K562 (cell line): ENCODE measurements around the gene RUVBL2. TPM values are rescaled to one million over a fixed set of nuclear protein-coding genes. Genes with fewer than 3 reads are reported as not detected.
"Not testable (repeated sequence)": the region's sequence is repeated elsewhere in the genome, so short reads cannot be mapped to it uniquely, and the experiment has no call there.

Experiments
- MNT ChIP-seq, 2 experiments: fragments of 450-650 bp; conservative IDR thresholded peaks; 2 replicates each; pipeline ENCODE4 v1.6.1; 2017; ENCODE audit warnings: mild to moderate bottlenecking in 2 of 2, moderate library complexity in 2 of 2
- NRF1 ChIP-seq, 2 experiments: fragments of 450-650 bp; IDR thresholded peaks in 1 of 2; conservative IDR thresholded peaks in 1 of 2; 2 replicates each; pipeline ENCODE4 v1.6.1; 2014; ENCODE audit warnings: mild to moderate bottlenecking in 2 of 2
- ZBTB40 ChIP-seq, 2 experiments: fragments of 450-650 bp in 1 of 2; sonication (generic) in 1 of 2; formaldehyde crosslinking in 1 of 2; IDR thresholded peaks; 2 replicates each; pipeline versions ENCODE4 v1.7.1 to v1.9.0; 2016 to 2022; ENCODE audit warnings: inconsistent platforms in 1 of 2, mild to moderate bottlenecking in 1 of 2, missing genetic modification reagents in 1 of 2
- polyA plus RNA-seq, 8 experiments: library from polyadenylated mRNA; depleted of rRNA in 4 of 8; stranded (reverse) in 5 of 8; unstranded in 3 of 8; fragments of >200 nt; fragmentation: Nextera tagmentation in 2 of 8; fragmentation: Illumina TruSeq in 1 of 8; extraction: Ambion mirVana in 2 of 8; extraction: Trizol in 1 of 8; gene quantifications; 2 replicates each; pipeline versions ENCODE4 v1.2.1 to v1.2.3, GENCODE V29; 2011 to 2014; ENCODE audit warnings: inconsistent platforms in 1 of 8, missing spikeins in 1 of 8
- total RNA-seq, 7 experiments: library from RNA; depleted of rRNA in 6 of 7; stranded (reverse); fragments of >200 nt in 6 of 7; fragmentation: Illumina TruSeq in 2 of 7; extraction: Trizol in 2 of 7; gene quantifications; 2 replicates each; pipeline versions ENCODE4 v1.2.1 to v1.2.3, GENCODE V29; 2011 to 2021; ENCODE audit warnings: low replicate concordance in 1 of 7
- TF ChIP-seq, protein P1 (sequence below), 2 experiments: IDR thresholded peaks; 2 replicates each; pipeline ENCODE4 v1.6.1; 2011; ENCODE audit warnings: borderline replicate concordance in 1 of 2, control low read depth in 1 of 2, low read depth in 1 of 2, low read length in 1 of 2, mild to moderate bottlenecking in 1 of 2, mixed read lengths in 1 of 2, moderate library complexity in 1 of 2; ENCODE audit not compliant: insufficient read depth in 1 of 2, insufficient read length in 1 of 2, poor library complexity in 1 of 2, severe bottlenecking in 1 of 2; ENCODE audit errors: extremely low read depth in 1 of 2
- TF ChIP-seq, protein P2 (sequence below): sonication (generic); formaldehyde crosslinking; IDR thresholded peaks from 2 replicates; pipeline ENCODE4 v1.8.1; 2022; ENCODE audit warnings: missing genetic modification reagents
- TF ChIP-seq, protein P3 (sequence below): IDR thresholded peaks from 3 replicates; pipeline ENCODE4 v1.6.1; 2011; ENCODE audit warnings: borderline replicate concordance, mild to moderate bottlenecking, moderate library complexity; ENCODE audit not compliant: insufficient read length; ENCODE audit errors: extremely low read depth

Gene RUVBL2
- total and polyA plus RNA-seq, 9 of the 15 experiments (the other 6 are each of a cell fraction or from before 2014, with no cell fraction given): 71.4 to 453 (median 237) TPM

GRCh38 chr19:49031642-49032301 is 38.1 kb downstream of the RUVBL2 start, which contains the start of gene CGB2 (continued):
- TF ChIP-seq, protein P1, sequence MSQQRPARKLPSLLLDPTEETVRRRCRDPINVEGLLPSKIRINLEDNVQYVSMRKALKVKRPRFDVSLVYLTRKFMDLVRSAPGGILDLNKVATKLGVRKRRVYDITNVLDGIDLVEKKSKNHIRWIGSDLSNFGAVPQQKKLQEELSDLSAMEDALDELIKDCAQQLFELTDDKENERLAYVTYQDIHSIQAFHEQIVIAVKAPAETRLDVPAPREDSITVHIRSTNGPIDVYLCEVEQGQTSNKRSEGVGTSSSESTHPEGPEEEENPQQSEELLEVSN (IDR thresholded peaks at IDR 0.05; ENCODE audit: borderline replicate concordance in 1 of 2, extremely low read depth in 1 of 2, insufficient read depth in 1 of 2, insufficient read length in 1 of 2, low read depth in 1 of 2, low read length in 1 of 2, poor library complexity in 1 of 2, severe bottlenecking in 1 of 2): peak in 1 of 2 experiments; percentile 44
- TF ChIP-seq ZBTB40 (IDR thresholded peaks at IDR 0.05) (peak; percentile 81), NRF1 (conservative IDR thresholded peaks at IDR 0.05 in 1 of 2, IDR thresholded peaks at IDR 0.05 in 1 of 2) (peak; percentile 71 to 78), MNT (conservative IDR thresholded peaks at IDR 0.05) (peak in 1 of 2 experiments; percentile 38; a peak in 1 of 4 replicates)
- not testable (repeated sequence) for TF ChIP-seq ZBTB40 (CRISPR knock-in tag; IDR thresholded peaks at IDR 0.05)
- TF ChIP-seq, protein P2, sequence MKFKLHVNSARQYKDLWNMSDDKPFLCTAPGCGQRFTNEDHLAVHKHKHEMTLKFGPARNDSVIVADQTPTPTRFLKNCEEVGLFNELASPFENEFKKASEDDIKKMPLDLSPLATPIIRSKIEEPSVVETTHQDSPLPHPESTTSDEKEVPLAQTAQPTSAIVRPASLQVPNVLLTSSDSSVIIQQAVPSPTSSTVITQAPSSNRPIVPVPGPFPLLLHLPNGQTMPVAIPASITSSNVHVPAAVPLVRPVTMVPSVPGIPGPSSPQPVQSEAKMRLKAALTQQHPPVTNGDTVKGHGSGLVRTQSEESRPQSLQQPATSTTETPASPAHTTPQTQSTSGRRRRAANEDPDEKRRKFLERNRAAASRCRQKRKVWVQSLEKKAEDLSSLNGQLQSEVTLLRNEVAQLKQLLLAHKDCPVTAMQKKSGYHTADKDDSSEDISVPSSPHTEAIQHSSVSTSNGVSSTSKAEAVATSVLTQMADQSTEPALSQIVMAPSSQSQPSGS (CRISPR knock-in tag): peak; percentile 67; the same call in 1 of the 2 replicates
- TF ChIP-seq, protein P3, sequence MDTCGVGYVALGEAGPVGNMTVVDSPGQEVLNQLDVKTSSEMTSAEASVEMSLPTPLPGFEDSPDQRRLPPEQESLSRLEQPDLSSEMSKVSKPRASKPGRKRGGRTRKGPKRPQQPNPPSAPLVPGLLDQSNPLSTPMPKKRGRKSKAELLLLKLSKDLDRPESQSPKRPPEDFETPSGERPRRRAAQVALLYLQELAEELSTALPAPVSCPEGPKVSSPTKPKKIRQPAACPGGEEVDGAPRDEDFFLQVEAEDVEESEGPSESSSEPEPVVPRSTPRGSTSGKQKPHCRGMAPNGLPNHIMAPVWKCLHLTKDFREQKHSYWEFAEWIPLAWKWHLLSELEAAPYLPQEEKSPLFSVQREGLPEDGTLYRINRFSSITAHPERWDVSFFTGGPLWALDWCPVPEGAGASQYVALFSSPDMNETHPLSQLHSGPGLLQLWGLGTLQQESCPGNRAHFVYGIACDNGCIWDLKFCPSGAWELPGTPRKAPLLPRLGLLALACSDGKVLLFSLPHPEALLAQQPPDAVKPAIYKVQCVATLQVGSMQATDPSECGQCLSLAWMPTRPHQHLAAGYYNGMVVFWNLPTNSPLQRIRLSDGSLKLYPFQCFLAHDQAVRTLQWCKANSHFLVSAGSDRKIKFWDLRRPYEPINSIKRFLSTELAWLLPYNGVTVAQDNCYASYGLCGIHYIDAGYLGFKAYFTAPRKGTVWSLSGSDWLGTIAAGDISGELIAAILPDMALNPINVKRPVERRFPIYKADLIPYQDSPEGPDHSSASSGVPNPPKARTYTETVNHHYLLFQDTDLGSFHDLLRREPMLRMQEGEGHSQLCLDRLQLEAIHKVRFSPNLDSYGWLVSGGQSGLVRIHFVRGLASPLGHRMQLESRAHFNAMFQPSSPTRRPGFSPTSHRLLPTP: peak; percentile 67
